Right cardiac atrium (tissue), 5 donors: ENCODE data around the gene INSYN1. TPM values are rescaled to one million over a fixed set of nuclear protein-coding genes. Genes with fewer than 3 reads are reported as not detected.
"Not testable (repeated sequence)": the region's sequence is repeated elsewhere in the genome, so short reads cannot be mapped to it uniquely, and the experiment has no call there.

Experiments used
- ATAC-seq, 2 donors: fragments of 200-7000 bp; cut with Tn5 transposase; one replicate each; pipeline versions ENCODE4 v1.8.0 to v1.9.1; 2020; ENCODE audit warnings: moderate library complexity in 2 of 2, mild to moderate bottlenecking in 1 of 2
- DNase-seq, 3 donors: peaks; one replicate each; pipeline ENCODE4 v3.0.0-alpha.2; 2020
- H3K27ac ChIP-seq: one replicate; pipeline ENCODE4 v1.5.1; 2013; ENCODE audit warnings: mild to moderate bottlenecking, low read length, control low read depth, moderate library complexity
- H3K27me3 ChIP-seq: one replicate; pipeline ENCODE4 v1.6.1; 2013; ENCODE audit not compliant: control insufficient read depth, insufficient read depth
- H3K4me1 ChIP-seq: one replicate; pipeline ENCODE4 v1.6.1; 2013; ENCODE audit warnings: low read length; ENCODE audit not compliant: control insufficient read depth, insufficient read depth
- H3K4me3 ChIP-seq: one replicate; pipeline ENCODE4 v1.5.1; 2013; ENCODE audit warnings: low read length, control low read depth
- H3K9me3 ChIP-seq: one replicate; pipeline ENCODE4 v1.6.1; 2013; ENCODE audit warnings: low read length; ENCODE audit not compliant: control insufficient read depth
- WGBS: extraction: QIAGEN DNeasy Blood & Tissue Kit; methylation state at CpG from one replicate; pipeline ENCODE4 v1.1.7; 2013; 5-methylcytosine and 5-hydroxymethylcytosine counted together
- intact Hi-C, 4 donors: fragments of 100-400 bp; cut with DNase I; formaldehyde crosslinking; loops; one replicate each; pipeline versions ENCODE4 v1.11.0 to v1.14.0; 2022 to 2023
- polyA plus RNA-seq: library from polyadenylated mRNA; stranded (reverse); fragments of 200-250 nt; gene quantifications from one replicate; pipeline ENCODE4 v1.2.3, GENCODE V29; 2013
- total RNA-seq, 4 donors: library from RNA; stranded (reverse); fragmentation: NEBNext Ultra II Directional; extraction: Animal tissue kit (Norgen Biotek cat#: 25700); gene quantifications; one replicate each; pipeline ENCODE4 v1.2.1, GENCODE V29; 2021
- donor health status: healthy with polysubstance abuse.
- donor health status: DM: no; HTN: yes; CAD: no.
- donor health status: DM: no; HTN: no; CAD: no.
- donor health status: DM: no; HTN: yes; CAD: no; lungs with severe emphysema.
- donor health status: DM: yes; HTN: yes; CAD: no.

INSYN1 gene
- total and polyA plus RNA-seq, 5 donors, result 65.6 to 117 (median 109) TPM

- ATAC-seq (no peak), DNase-seq (peak in 1 of 3 donors; percentile 26)
- Histone ChIP-seq H3K27me3 (no peaks in the 10 kb centered on the region), H3K27ac (no peak overlapping the region), H3K4me3 (no peak overlapping the region), H3K9me3 (no peaks in the 10 kb centered on the region), H3K4me1 (peaks cover 2% of the 10 kb centered on the region)
- 98% methylated on average over 5 of the region's 5 CpGs for WGBS
- intact Hi-C loops, result loop anchor here in 1 of 4 donors (10.0 kb wide), 1 partner anchor 200 kb away; no protein-coding TSS in a partner anchor
Measured at GRCh38 chr15:73714695-73715301, 38.4 kb downstream of the INSYN1 start.

- no peaks in the 10 kb centered on the region for H3K9me3 ChIP-seq
- no peak overlapping the region for H3K4me3 ChIP-seq
- DNase-seq (peak in 1 of 3 donors; percentile 51), ATAC-seq (no peak)
- no peak overlapping the region for H3K27ac ChIP-seq
- intact Hi-C loops, result loop anchor here in 1 of 4 donors (10.0 kb wide), 1 partner anchor 203 kb away; no protein-coding TSS in a partner anchor
- H3K27me3 ChIP-seq, result no peaks in the 10 kb centered on the region
- peaks cover 2% of the 10 kb centered on the region for H3K4me1 ChIP-seq
Measured at GRCh38 chr15:73712107-73712506, 41.0 kb downstream of the INSYN1 start.

- Histone ChIP-seq H3K4me3 (no peak overlapping the region), H3K4me1 (peaks cover 2% of the 10 kb centered on the region), H3K9me3 (no peaks in the 10 kb centered on the region), H3K27ac (no peak overlapping the region), H3K27me3 (no peaks in the 10 kb centered on the region)
- intact Hi-C loops, result loop anchor here in 1 of 4 donors (10.0 kb wide), 1 partner anchor 203 kb away; no protein-coding TSS in a partner anchor
- WGBS, result 70% methylated on average over 4 of the region's 4 CpGs
- DNase-seq (peak in 1 of 3 donors; percentile 2), ATAC-seq (no peak)
Measured at GRCh38 chr15:73711526-73711925, 41.6 kb downstream of the INSYN1 start.

- no peak overlapping the region for H3K27ac ChIP-seq
- DNase-seq, result peak in 1 of 3 donors; percentile 64
- H3K9me3 ChIP-seq, result no peaks in the 10 kb centered on the region
- H3K4me1 ChIP-seq, result no peaks in the 10 kb centered on the region
- no peak for ATAC-seq
- 76% methylated on average over 5 of the region's 5 CpGs for WGBS
- no peak overlapping the region for H3K4me3 ChIP-seq
- no peaks in the 10 kb centered on the region for H3K27me3 ChIP-seq
- intact Hi-C loops, result loop anchor here in 1 of 4 donors (10.0 kb wide), 1 partner anchor 204 kb away; no protein-coding TSS in a partner anchor
Measured at GRCh38 chr15:73710321-73710720, 42.8 kb downstream of the INSYN1 start.

- Histone ChIP-seq H3K4me1 (no peaks in the 10 kb centered on the region), H3K9me3 (no peaks in the 10 kb centered on the region), H3K27me3 (no peaks in the 10 kb centered on the region), H3K27ac (no peak overlapping the region), H3K4me3 (no peak overlapping the region)
- intact Hi-C loops, result loop anchor here in 2 of 4 donors (5.0 to 10.0 kb wide), 5 partner anchors 37 to 405 kb away; no protein-coding TSS in a partner anchor
- DNase-seq (peak in 1 of 3 donors; percentile 8), ATAC-seq (no peak)
- 88% methylated on average over 4 of the region's 4 CpGs for WGBS
Measured at GRCh38 chr15:73709686-73710085, 43.5 kb downstream of the INSYN1 start.

- ATAC-seq, result no peak
- intact Hi-C loops, result loop anchor here in 2 of 4 donors (5.0 to 10.0 kb wide), 4 partner anchors 37 to 404 kb away; no protein-coding TSS in a partner anchor
- no peaks in the 10 kb centered on the region for H3K4me1 ChIP-seq
- no peak overlapping the region for H3K4me3 ChIP-seq
- peak in 1 of 3 donors; percentile 2 for DNase-seq
- no peaks in the 10 kb centered on the region for H3K27me3 ChIP-seq
- 93% methylated on average over 6 of the region's 6 CpGs for WGBS
- no peak overlapping the region for H3K27ac ChIP-seq
- no peaks in the 10 kb centered on the region for H3K9me3 ChIP-seq
Measured at GRCh38 chr15:73709241-73709640, 43.9 kb downstream of the INSYN1 start.

- ATAC-seq, result no peak
- Histone ChIP-seq H3K4me3 (no peak overlapping the region), H3K4me1 (no peaks in the 10 kb centered on the region), H3K27me3 (no peaks in the 10 kb centered on the region), H3K27ac (no peak overlapping the region), H3K9me3 (no peaks in the 10 kb centered on the region)
- intact Hi-C loops, result loop anchor here in 2 of 4 donors (5.0 to 10.0 kb wide), 4 partner anchors 36 to 404 kb away; no protein-coding TSS in a partner anchor
- peak in 1 of 3 donors; percentile 17 for DNase-seq
- 95% methylated on average over 6 of the region's 6 CpGs for WGBS
Measured at GRCh38 chr15:73708691-73709090, 44.5 kb downstream of the INSYN1 start.

GRCh38 chr15:73704869-73705645 lies 48.1 kb downstream of the INSYN1 start:
- Histone ChIP-seq H3K27ac (no peak overlapping the region), H3K9me3 (no peaks in the 10 kb centered on the region), H3K4me3 (no peak overlapping the region), H3K27me3 (no peaks in the 10 kb centered on the region), H3K4me1 (no peaks in the 10 kb centered on the region)
- ATAC-seq (peak; percentile 52 to 57), DNase-seq (peak; percentile 63 to 87 (median 79))
- intact Hi-C loops, result loop anchor here in 2 of 4 donors (5.0 to 10.0 kb wide), 5 partner anchors 33 to 400 kb away; no protein-coding TSS in a partner anchor
- WGBS, result 38% methylated on average over 13 of the region's 13 CpGs

GRCh38 chr15:73704142-73704868 lies 48.8 kb downstream of the INSYN1 start:
- peak in 1 of 3 donors; percentile 48 for DNase-seq
- H3K27ac ChIP-seq, H3K4me1 ChIP-seq, ATAC-seq, H3K9me3 ChIP-seq, H3K4me3 ChIP-seq, H3K27me3 ChIP-seq: not testable (repeated sequence)
- 88% methylated on average over 23 of the region's 23 CpGs for WGBS
- intact Hi-C loops, result loop anchor here in 2 of 4 donors (5.0 to 10.0 kb wide), 3 partner anchors 67 to 400 kb away; no protein-coding TSS in a partner anchor

- intact Hi-C loops, result loop anchor here in 2 of 4 donors (5.0 to 10.0 kb wide), 3 partner anchors 66 to 399 kb away; no protein-coding TSS in a partner anchor
- not testable (repeated sequence) for H3K4me1 ChIP-seq, H3K9me3 ChIP-seq, H3K27ac ChIP-seq, ATAC-seq, H3K4me3 ChIP-seq, H3K27me3 ChIP-seq
- 92% methylated on average over 23 of the region's 23 CpGs for WGBS
- DNase-seq, result peak in 1 of 3 donors; percentile 46
Measured at GRCh38 chr15:73703601-73704000, 49.5 kb downstream of the INSYN1 start.
